A549 (cell line): ENCODE data around the gene NGEF. TPM values are rescaled to one million over a fixed set of nuclear protein-coding genes. Genes with fewer than 3 reads are reported as not detected.

Source experiments
- ATAC-seq, 2 experiments: fragments of 200-7000 bp in 1 of 2; fragments of >200 bp in 1 of 2; cut with Nextera tagmentation in 1 of 2; cut with Tn5 transposase in 1 of 2; 3 replicates each; pipeline versions ENCODE4 v1.8.0 to v1.9.1; 2018 to 2020; ENCODE audit warnings: mild to moderate bottlenecking in 1 of 2, moderate library complexity in 1 of 2
- CTCF ChIA-PET: fragments of 300-600 bp; sonication (Branson Sonifier 250); formaldehyde crosslinking; extraction: SDS; loops from one replicate; lab custom pipeline; 2021; ENCODE audit warnings: antibody characterized with exemption, inconsistent platforms; lab: Yijun Ruan, JAX
- POLR2A ChIA-PET: fragments of 350-600 bp; formaldehyde crosslinking; extraction: SDS; loops from one replicate; lab custom pipeline; 2021; ENCODE audit warnings: antibody characterized with exemption, inconsistent platforms; lab: Yijun Ruan, JAX
- DNase-seq, 2 experiments: peaks; one replicate each; pipeline versions ENCODE4 v3.0.0 to v3.0.0-alpha.2; 2011 to 2016; ENCODE audit warnings: low read depth in 1 of 2, low spot score in 1 of 2
- FAIRE-seq: peaks from 2 replicates; lab custom pipeline; 2011; peaks lifted over from hg19 to GRCh38; lab: Jason Lieb, UNC
- H3K27ac ChIP-seq, 2 experiments: fragments of >200 bp; sonication (Bioruptor Twin); formaldehyde crosslinking; 3 replicates each; pipeline ENCODE4 v1.5.1; 2016 to 2017
- H3K4me1 ChIP-seq: fragments of >200 bp; sonication (Bioruptor Twin); formaldehyde crosslinking; 3 replicates; pipeline ENCODE4 v1.6.1; 2016
- H3K4me2 ChIP-seq: fragments of >200 bp; sonication (Bioruptor Twin); formaldehyde crosslinking; 3 replicates; pipeline ENCODE4 v1.6.1; 2016
- H3K4me3 ChIP-seq: fragments of >200 bp; sonication (Bioruptor Twin); formaldehyde crosslinking; 3 replicates; pipeline ENCODE4 v1.5.1; 2016
- H3K9me3 ChIP-seq: fragments of >200 bp; sonication (Bioruptor Twin); formaldehyde crosslinking; 3 replicates; pipeline ENCODE4 v1.6.1; 2016
- CBX2 ChIP-seq: fragments of 200-600 bp; sonication (generic); IDR thresholded peaks from 2 replicates; pipeline ENCODE4 v1.6.1; 2016; ENCODE audit warnings: low read depth, mild to moderate bottlenecking, borderline replicate concordance
- CHD2 ChIP-seq: fragments of 150-350 bp; IDR thresholded peaks from 2 replicates; pipeline ENCODE4 v1.6.1; 2014; ENCODE audit warnings: low read length; ENCODE audit not compliant: partially characterized antibody
- E2F6 ChIP-seq: IDR thresholded peaks from 2 replicates; pipeline ENCODE4 v1.6.1; 2012; ENCODE audit warnings: low read depth, borderline replicate concordance
- EHF ChIP-seq: fragments of 250-450 bp; sonication (Bioruptor Pico); IDR thresholded peaks from 2 replicates; pipeline ENCODE4 v1.5.0; 2020; ENCODE audit warnings: mild to moderate bottlenecking
- EHMT2 ChIP-seq: fragments of 200-600 bp; sonication (generic); IDR thresholded peaks from 2 replicates; pipeline ENCODE4 v1.6.1; 2016; ENCODE audit warnings: antibody characterized with exemption, low read depth, mild to moderate bottlenecking, moderate library complexity
- EP300 ChIP-seq, 2 experiments: fragments of >200 bp; sonication (Bioruptor Twin); formaldehyde crosslinking; IDR thresholded peaks; 2 replicates in 1 of 2; 3 replicates in 1 of 2; pipeline ENCODE4 v1.6.1; 2016 to 2017
- FOXS1 ChIP-seq: fragments of 250-450 bp; sonication (Bioruptor Pico); IDR thresholded peaks from 2 replicates; pipeline ENCODE4 v1.5.0; 2020; ENCODE audit warnings: mild to moderate bottlenecking, moderate library complexity
- HMGXB4 ChIP-seq: fragments of 250-450 bp; sonication (Bioruptor Pico); IDR thresholded peaks from 2 replicates; pipeline ENCODE4 v1.5.0; 2021; ENCODE audit warnings: mild to moderate bottlenecking, moderate library complexity, borderline replicate concordance
- HOXB13 ChIP-seq: fragments of 250-450 bp; sonication (Bioruptor Pico); IDR thresholded peaks from 2 replicates; pipeline ENCODE4 v1.5.0; 2020; ENCODE audit warnings: low read depth, mild to moderate bottlenecking, moderate library complexity
- HOXB5 ChIP-seq: fragments of 250-450 bp; sonication (Bioruptor Pico); IDR thresholded peaks from 2 replicates; pipeline ENCODE4 v1.5.0; 2020; ENCODE audit warnings: mild to moderate bottlenecking, moderate library complexity
- MAZ ChIP-seq: fragments of 150-350 bp; IDR thresholded peaks from 2 replicates; pipeline ENCODE4 v1.6.1; 2014; ENCODE audit warnings: antibody characterized with exemption, low read depth, low read length, borderline replicate concordance
- MYC ChIP-seq: IDR thresholded peaks from 2 replicates; pipeline ENCODE4 v1.6.1; 2012; ENCODE audit warnings: mild to moderate bottlenecking, inconsistent platforms, low read length, improper control_type of control experiment, borderline replicate concordance
- NFE2L2 ChIP-seq: fragments of 150-350 bp; conservative IDR thresholded peaks from 2 replicates; pipeline ENCODE4 v1.6.1; 2014; ENCODE audit warnings: low read length
- PHF8 ChIP-seq: fragments of 200-600 bp; sonication (generic); IDR thresholded peaks from 2 replicates; pipeline ENCODE4 v1.6.1; 2016; ENCODE audit warnings: low read depth, mild to moderate bottlenecking, antibody characterized with exemption, moderate library complexity, borderline replicate concordance
- RAD21 ChIP-seq, 2 experiments: fragments of >200 bp in 1 of 2; sonication (Bioruptor Twin) in 1 of 2; formaldehyde crosslinking in 1 of 2; IDR thresholded peaks in 1 of 2; conservative IDR thresholded peaks in 1 of 2; 2 replicates in 1 of 2; 3 replicates in 1 of 2; pipeline ENCODE4 v1.6.1; 2012 to 2018; ENCODE audit warnings: inconsistent platforms in 1 of 2
- REST ChIP-seq: fragments of 200-600 bp; sonication (generic); IDR thresholded peaks from 2 replicates; pipeline ENCODE4 v1.6.1; 2016; ENCODE audit warnings: antibody characterized with exemption, mild to moderate bottlenecking, moderate library complexity
- RNF2 ChIP-seq: fragments of 200-600 bp; sonication (generic); IDR thresholded peaks from 2 replicates; pipeline ENCODE4 v1.6.1; 2016; ENCODE audit warnings: low read depth, mild to moderate bottlenecking, antibody characterized with exemption, moderate library complexity, borderline replicate concordance
- TFCP2L1 ChIP-seq: fragments of 250-450 bp; sonication (Bioruptor Pico); IDR thresholded peaks from 2 replicates; pipeline ENCODE4 v1.5.0; 2021; ENCODE audit warnings: mild to moderate bottlenecking
- ZC3H11A ChIP-seq: fragments of 450-650 bp; IDR thresholded peaks from 2 replicates; pipeline ENCODE4 v1.6.1; 2014; ENCODE audit warnings: antibody characterized with exemption, mild to moderate bottlenecking
- WGBS: methylation state at CpG from one replicate; pipeline ENCODE4 v1.1.6; 2017; ENCODE audit errors: missing lambda C conversion rate; 5-methylcytosine and 5-hydroxymethylcytosine counted together
- polyA plus RNA-seq, 4 experiments: library from polyadenylated mRNA; depleted of rRNA in 3 of 4; stranded (reverse); fragments of >200 nt; fragmentation: RNase III in 1 of 4; extraction: RNeasy Plus Mini Kit Qiagen cat#74134 plus additional on column Dnase treatment in 1 of 4; gene quantifications; 2 replicates in 3 of 4; 3 replicates in 1 of 4; pipeline ENCODE4 v1.2.3, GENCODE V29; 2011 to 2017
- TF ChIP-seq, protein P1 (sequence below): IDR thresholded peaks from 2 replicates; pipeline ENCODE4 v1.6.1; 2012
- TF ChIP-seq, protein P2 (sequence below): fragments of >200 bp; sonication (Bioruptor Twin); formaldehyde crosslinking; IDR thresholded peaks from 2 replicates; pipeline ENCODE4 v1.6.1; 2016

The NGEF gene
- polyA plus RNA-seq, 2 of the 4 experiments (the other 2 are of a cell fraction), result 8.1 to 9.7 TPM

GRCh38 chr2:233003658-233004555, 9.1 kb downstream of the NGEF start:
- DNase-seq, result no peak
- no peak for FAIRE-seq
- H3K9me3 ChIP-seq, result no peaks in the 10 kb centered on the region
- TF ChIP-seq EHF (no peak), HOXB13 (CRISPR knock-in tag) (no peak)
- TF ChIP-seq, all 56 proteins: peak for 0
- Histone ChIP-seq H3K4me2 (no peak overlapping the region), H3K27ac (no peak overlapping the region), H3K4me1 (no peaks in the 10 kb centered on the region), H3K4me3 (no peak overlapping the region)
- ChIA-PET CTCF (interaction anchor here (2.1 kb wide), 1 partner anchor 25 kb away, joined by 6 read pairs; no protein-coding TSS in a partner anchor), POLR2A (no interaction called here)
- no peak; a peak in 1 of 6 replicates for ATAC-seq
- WGBS, result 73% methylated on average over 9 of the region's 9 CpGs

- CTCF ChIA-PET, result interaction anchor here (1.2 to 2.1 kb wide), 3 partner anchors 23 to 51 kb away, joined by 4 to 6 read pairs (median 6); no protein-coding TSS in a partner anchor
- POLR2A ChIA-PET, result no interaction called here
- Histone ChIP-seq H3K9me3 (no peaks in the 10 kb centered on the region), H3K4me2 (no peak overlapping the region), H3K4me3 (no peak overlapping the region)
- TF ChIP-seq RAD21 (conservative IDR thresholded peaks at IDR 0.05 in 1 of 2, IDR thresholded peaks at IDR 0.05 in 1 of 2), result no peak
- TF ChIP-seq HOXB13 (CRISPR knock-in tag), result no peak
- no peak for TF ChIP-seq CHD2
- no peak for TF ChIP-seq HOXB5 (CRISPR knock-in tag)
- TF ChIP-seq RNF2, result no peak
- no peak for TF ChIP-seq E2F6
- TF ChIP-seq CBX2, result no peak
- no peak for TF ChIP-seq ZC3H11A
- TF ChIP-seq, protein P1, sequence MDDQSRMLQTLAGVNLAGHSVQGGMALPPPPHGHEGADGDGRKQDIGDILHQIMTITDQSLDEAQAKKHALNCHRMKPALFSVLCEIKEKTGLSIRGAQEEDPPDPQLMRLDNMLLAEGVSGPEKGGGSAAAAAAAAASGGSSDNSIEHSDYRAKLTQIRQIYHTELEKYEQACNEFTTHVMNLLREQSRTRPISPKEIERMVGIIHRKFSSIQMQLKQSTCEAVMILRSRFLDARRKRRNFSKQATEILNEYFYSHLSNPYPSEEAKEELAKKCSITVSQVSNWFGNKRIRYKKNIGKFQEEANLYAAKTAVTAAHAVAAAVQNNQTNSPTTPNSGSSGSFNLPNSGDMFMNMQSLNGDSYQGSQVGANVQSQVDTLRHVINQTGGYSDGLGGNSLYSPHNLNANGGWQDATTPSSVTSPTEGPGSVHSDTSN, result no peak
- no peak for TF ChIP-seq TFCP2L1 (CRISPR knock-in tag)
- no peak for TF ChIP-seq REST
- TF ChIP-seq NFE2L2, result no peak
- TF ChIP-seq EHMT2, result no peak
- no peak for TF ChIP-seq MYC
- TF ChIP-seq, protein P2, sequence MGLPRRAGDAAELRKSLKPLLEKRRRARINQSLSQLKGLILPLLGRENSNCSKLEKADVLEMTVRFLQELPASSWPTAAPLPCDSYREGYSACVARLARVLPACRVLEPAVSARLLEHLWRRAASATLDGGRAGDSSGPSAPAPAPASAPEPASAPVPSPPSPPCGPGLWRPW, result no peak
- no peak for TF ChIP-seq EP300 (IDR thresholded peaks at IDR 0.05)
- TF ChIP-seq MAZ, result no peak
- TF ChIP-seq PHF8, result no peak
- no peak for TF ChIP-seq FOXS1 (CRISPR knock-in tag)
- TF ChIP-seq HMGXB4 (CRISPR knock-in tag), result no peak
- TF ChIP-seq, all 56 proteins: peak for 0
- 89% methylated on average over 17 of the region's 19 CpGs for WGBS
- no peaks in the 10 kb centered on the region for H3K4me1 ChIP-seq
- DNase-seq, result no peak
- ATAC-seq, result no peak
- FAIRE-seq, result no peak
- no peak overlapping the region for H3K27ac ChIP-seq
Observed at GRCh38 chr2:233002829-233003657, 10.0 kb downstream of the NGEF start.
